GM13977 (cell line): ENCODE measurements around the gene LIMCH1.

ENCODE experiments used
- DNase-seq: peaks from one replicate; pipeline ENCODE4 v3.0.0; 2012; ENCODE audit warnings: low spot score
- in situ Hi-C: fragments of 300-500 bp; cut with MboI; formaldehyde crosslinking; loops from one replicate; pipeline ENCODE4 v1.12.0; 2022; ENCODE audit warnings: low sequenced_read_pairs, low pct_unique_long_range_greater_than_20kb, mixed read lengths, inconsistent platforms; ENCODE audit not compliant: unreplicated experiment
- TF ChIP-seq, protein P1 (sequence below): IDR thresholded peaks from 2 replicates; pipeline ENCODE4 v1.5.1; 2012; ENCODE audit warnings: mild to moderate bottlenecking, control low read depth; ENCODE audit not compliant: insufficient read depth; ENCODE audit errors: extremely low read depth, missing control alignments

The LIMCH1 gene

DNA sequence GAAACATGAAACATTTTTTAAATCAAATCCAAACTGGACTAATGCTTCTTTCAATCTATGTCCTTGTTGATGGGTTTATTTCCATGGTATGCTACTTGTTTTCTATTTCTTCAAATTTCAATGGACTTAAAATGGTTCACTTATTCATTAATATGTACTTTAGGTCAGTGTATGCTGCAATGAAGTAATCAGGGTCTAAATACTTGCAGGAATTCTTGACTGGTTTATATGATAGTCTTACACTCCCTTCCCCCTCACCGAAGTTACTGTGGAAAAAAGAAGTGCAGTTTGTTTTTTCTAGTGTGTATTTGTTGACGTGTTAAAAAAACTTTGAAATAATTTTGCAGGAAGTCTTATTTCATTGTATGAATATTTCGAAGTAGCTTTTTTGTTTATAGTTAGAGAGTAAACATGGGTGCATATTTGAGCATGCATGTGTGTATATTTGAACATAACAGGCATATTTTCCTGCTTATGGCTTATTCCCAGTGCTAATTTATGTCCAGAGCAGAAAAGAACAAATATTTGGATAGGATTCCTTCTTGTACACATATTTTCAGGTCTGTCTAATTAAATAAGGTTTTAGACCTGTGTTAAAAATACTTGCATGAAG is 65.0 kb downstream of the LIMCH1 start:
- in situ Hi-C loops: no loop called here
- TF ChIP-seq, protein P1, sequence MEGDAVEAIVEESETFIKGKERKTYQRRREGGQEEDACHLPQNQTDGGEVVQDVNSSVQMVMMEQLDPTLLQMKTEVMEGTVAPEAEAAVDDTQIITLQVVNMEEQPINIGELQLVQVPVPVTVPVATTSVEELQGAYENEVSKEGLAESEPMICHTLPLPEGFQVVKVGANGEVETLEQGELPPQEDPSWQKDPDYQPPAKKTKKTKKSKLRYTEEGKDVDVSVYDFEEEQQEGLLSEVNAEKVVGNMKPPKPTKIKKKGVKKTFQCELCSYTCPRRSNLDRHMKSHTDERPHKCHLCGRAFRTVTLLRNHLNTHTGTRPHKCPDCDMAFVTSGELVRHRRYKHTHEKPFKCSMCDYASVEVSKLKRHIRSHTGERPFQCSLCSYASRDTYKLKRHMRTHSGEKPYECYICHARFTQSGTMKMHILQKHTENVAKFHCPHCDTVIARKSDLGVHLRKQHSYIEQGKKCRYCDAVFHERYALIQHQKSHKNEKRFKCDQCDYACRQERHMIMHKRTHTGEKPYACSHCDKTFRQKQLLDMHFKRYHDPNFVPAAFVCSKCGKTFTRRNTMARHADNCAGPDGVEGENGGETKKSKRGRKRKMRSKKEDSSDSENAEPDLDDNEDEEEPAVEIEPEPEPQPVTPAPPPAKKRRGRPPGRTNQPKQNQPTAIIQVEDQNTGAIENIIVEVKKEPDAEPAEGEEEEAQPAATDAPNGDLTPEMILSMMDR: no peak
- no peak for DNase-seq

DNA sequence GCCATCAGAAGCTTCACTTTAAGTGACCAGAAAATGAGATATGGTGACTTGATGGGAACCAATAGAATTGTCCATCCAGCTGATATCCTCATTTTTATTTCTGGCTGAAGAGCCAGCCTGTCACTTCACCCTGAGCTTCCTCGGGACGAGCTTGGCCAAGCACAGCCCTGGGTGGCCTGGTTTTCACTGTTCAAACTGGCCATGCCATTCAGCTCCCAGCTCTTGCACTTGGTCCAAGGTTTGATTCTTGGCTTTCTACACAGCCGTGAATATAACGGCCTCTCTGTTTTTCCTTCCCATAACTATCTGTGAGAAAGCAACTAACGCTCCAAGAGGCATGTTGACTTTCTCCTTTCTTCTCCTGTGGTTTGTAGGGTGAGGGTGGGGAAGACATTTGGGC is 71.9 kb downstream of the LIMCH1 start:
- in situ Hi-C loops: no loop called here
- TF ChIP-seq, protein P1: no peak
- DNase-seq: no peak

DNA sequence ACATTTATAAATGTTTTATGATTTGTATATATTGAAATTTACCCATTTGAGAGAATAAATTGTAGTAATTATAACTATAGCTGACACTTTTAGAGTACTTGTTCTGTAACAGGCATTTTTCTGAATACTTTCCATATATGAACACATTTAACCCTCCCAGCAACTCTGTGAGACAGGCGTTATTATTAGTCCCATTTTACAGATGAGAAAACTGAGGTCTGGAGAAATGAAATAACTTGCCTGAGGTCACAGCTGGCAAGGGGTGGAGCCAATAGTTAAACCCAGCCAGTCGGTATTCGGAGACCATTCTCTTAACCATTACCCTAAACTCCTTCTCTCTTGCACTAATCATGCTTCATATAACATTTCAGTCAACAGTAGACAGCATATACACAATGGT is 72.5 kb downstream of the LIMCH1 start:
- DNase-seq: no peak
- TF ChIP-seq, protein P1: no peak
- in situ Hi-C loops: no loop called here

DNA sequence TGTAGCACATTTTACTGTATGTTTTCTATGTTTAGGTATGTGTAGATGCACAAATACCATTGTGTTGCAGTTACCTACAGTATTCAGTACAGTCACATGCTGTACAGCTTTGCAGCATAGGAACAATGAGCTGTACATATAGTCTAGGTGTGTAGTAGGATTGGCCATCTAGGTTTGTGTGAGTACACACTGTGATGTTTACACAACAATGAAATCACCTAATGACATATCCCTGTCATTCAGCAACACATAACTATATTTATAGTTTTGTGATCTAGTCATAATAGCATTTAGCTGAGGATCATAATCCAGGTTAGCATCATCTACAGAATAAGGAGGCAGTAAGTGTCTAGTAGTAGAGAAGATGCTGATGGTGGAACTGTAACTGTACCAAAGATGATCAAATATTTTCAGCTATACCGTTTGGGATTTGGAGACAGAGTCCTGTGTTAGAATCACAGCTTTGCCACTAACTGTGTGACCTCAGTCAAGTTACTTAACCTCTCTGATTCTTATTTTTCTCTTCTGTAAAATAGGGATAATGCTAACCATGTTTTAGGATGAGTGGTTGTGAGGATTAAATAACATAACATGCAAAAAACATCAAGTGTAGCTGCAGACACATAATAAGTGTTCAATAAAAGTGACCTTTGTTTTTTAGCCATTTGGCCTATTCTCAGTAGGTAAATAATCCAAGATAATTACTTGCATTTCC is 73.3 kb downstream of the LIMCH1 start:
- in situ Hi-C loops: no loop called here
- TF ChIP-seq, protein P1: no peak
- no peak for DNase-seq

DNA sequence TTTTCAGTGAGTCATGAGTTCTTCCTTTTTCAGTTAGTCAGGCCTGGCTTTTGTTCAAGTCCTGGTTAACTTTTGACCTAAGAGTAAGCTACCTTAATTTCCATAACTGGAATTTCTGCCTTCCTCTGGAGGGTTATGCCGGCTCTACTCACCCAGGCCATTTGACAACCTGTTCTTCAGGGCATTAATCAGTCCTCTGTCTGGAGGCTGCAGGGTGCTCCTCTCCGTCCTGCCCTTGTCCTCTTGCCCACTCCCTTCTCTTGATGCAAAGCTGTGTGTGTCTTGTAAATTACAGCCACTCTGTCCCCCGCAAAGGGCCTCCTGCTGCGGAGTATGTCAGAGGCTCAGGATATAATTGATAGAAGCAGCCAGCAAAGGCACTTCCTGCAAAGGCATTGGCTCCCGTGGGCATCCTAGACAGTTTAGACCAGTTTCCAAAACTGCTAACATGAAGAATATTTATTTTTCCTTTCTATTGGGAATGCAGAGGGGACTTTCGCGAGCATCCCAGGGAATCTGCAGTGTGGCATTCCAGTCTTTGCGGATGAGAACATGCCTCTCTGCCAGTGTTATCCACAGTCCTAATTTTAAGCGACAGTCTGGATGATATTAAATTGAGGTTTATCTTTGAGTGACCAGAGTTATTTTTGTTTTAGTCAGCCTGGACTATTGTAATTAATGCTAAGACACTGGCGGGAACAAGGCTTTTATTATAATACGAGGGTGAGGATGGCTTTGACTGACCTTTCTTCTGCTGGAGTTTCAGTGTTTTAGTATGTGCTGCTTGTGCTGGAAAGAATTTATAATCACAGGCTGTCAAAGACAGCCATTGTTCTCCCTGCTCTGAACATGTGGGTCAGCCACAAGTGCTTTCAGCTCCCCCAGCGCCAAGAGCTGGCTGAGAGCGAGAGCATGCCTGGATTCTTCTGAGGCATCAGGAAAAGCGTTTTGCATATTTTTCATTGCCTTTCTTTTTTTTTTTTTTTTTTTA is 74.2 kb downstream of the LIMCH1 start:
- DNase-seq: no peak
- TF ChIP-seq, protein P1: no peak
- in situ Hi-C loops: no loop called here

DNA sequence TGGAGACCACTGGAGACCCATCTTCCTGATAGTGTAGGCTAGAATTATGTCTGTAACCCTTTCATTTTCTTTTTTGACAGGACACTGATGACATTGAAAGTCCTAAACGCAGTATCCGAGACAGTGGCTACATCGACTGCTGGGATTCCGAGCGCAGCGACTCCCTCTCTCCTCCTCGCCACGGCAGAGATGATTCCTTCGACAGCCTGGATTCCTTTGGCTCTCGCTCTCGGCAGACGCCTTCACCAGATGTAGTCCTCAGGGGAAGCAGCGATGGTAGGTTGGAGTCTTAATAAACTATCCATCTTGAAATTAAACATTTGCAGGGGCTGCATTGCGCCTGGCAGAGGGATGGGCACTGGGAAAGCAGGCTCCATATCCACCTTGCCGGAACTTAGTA is 75.4 kb downstream of the LIMCH1 start:
- in situ Hi-C loops: no loop called here
- TF ChIP-seq, protein P1: no peak
- DNase-seq: no peak
